HG03439 (cell line): ENCODE measurements around the gene CDON.
"Not testable (repeated sequence)": the region's sequence is repeated elsewhere in the genome, so short reads cannot be mapped to it uniquely, and the experiment has no call there.

Experiments
- ATAC-seq: cut with Tn5 transposase; IDR thresholded peaks from one replicate; pipeline ENCODE4 v1.9.1; 2021; ENCODE audit warnings: mild to moderate bottlenecking, moderate library complexity; ENCODE audit not compliant: unreplicated experiment

The CDON gene

DNA sequence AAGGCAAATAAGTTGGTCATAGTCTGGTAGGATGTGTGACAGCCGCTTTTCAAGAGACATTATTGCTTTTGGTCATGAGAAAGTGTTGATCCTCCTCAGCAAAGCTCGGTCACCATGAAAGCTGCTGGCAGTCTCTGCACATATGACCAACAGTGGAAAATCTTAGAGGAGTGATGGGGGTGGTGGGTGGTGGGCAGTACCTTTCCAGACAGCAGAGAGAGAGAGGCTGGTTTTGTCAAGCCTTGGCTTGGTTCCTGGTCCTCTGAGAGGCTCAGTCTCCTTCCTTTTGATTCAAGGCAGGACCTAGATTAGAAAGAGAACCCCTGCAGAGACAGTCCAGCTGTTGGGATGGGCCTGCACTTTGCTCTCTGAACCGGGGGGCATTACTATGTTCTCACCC lies 136.9 kb downstream of the CDON start:
- ATAC-seq: no peak

DNA sequence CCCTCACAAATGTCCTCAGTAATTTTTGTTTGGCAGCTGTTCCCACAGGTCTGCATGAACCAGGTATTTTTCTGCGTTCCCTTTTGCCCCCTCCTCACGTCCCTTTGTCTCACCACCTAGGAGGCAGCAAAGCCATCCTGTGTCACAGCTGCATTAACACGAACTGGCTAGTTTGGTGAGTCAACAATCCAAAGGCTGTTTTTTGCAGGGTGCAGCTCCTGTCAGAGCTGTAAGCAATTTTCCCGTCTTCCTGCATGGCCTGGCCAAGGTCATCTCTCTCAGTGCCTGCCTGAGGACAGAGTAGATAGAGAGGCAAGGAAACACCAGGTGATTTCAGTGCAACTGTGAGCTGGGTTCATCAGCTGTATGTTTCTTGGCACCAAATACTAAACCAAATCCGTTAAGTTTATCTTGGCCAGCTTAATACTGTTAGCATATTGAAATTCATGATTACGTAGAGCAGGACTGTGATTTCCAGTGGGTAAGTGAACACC lies 137.4 kb downstream of the CDON start:
- ATAC-seq: no peak

DNA sequence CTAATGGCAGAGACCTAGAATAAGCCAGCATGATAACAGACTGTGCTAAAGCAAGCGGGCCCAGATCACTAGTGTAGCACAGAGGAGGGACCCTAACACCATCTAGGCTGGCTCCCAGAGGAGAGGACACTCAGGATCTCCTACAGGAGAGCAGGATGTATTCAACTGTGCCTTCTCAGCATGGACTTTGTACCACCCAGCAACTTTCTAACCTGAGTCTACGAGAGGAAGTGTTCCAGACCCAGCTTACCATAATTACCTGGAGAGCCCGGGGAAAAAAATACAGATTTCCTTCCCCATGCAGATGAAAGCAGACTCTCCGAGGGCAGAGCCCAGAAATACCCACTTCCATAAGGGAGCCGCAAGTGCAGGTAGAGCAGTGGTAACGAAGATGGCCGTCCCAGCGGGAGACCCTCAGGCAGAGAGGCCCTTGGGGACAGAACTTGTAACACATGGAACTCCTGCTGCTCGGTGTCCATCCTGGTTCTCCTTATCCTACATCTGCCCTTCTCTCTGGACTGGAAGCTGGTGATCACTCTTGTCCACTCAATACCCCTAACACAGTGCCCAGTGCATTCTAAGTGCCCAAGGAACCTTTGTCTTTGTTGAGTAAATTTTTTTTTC lies 138.2 kb downstream of the CDON start:
- no peak for ATAC-seq

DNA sequence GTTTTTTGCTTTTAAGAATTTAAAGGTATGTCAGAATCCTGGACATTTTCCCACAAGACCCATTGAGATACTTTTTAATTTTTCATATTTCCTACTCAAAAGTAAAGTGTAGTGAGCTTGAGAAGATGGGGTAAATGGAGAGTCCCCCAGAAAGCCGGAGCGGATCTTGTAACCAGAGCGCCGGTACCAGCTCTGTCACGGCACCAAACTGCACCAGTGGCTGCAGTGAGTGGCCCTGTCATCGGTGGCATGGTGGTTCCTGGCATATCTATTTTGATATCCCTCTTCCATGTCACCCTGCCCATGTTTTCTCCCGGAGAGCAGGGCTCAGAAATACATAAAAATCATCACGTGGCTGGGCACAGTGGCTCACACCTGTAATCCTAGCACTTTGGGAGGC lies 139.0 kb downstream of the CDON start:
- no peak for ATAC-seq

DNA sequence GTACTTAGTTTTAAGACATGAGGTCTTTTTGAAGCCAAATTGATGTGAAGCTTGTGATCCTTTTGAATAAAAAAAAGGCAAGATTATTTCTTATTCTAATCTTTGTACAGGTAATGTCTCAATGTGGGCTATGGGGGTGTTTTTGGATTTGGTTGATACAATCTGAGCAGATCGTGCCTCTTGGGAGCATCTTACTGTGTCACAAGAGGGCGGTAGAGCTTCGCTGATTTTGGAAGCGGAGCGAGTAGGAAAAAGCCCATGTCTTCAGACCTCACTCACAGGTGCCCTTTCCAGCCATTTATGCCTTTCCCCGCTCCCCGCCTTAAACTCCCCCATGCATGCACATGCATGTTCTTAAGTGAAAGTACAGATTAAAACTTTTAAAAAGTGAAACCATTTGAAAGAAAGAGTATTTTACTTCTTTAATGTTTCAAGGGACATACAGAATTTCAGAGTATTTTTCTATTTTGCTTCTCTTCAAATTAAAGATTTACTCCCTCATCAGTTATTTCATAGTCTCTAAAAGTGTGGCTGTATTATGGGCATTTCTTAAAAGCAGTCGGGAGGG lies 139.6 kb downstream of the CDON start:
- ATAC-seq: no peak

DNA sequence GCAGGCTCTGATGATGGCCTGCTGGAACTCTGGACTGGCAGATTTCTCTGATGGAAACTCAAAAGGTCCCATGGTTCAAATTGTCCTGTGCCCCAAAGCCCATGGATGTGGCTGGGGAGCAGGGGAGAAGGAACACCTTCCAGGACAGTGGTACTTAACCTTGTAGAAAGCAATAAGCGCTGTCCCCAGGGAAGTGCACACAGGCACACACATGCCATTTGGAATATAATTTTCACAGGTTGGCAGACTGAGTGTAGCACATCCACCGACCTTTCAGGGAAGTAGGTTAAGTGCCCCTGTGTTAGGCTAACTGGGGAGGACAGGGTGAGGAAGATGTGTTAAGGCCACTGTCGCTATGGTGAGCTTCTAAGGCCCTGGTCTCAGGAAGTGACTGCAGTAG lies 140.5 kb downstream of the CDON start:
- ATAC-seq: no peak

DNA sequence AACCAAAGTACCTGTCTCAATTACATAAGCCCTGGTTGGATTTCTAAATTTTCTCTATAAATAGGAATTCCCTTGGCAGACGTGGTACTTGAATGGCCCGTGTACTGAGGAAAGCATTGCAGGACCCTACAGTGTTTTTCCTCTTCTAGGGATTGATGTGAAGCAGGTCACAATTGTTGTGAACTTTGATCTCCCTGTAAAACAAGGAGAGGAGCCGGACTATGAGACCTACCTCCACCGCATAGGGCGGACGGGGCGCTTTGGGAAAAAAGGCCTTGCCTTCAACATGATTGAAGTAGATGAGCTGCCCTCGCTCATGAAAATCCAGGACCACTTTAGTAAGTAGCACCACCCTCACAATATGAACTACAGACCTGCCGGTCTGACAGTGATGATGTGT lies 141.6 kb downstream of the CDON start:
- ATAC-seq: no peak

DNA sequence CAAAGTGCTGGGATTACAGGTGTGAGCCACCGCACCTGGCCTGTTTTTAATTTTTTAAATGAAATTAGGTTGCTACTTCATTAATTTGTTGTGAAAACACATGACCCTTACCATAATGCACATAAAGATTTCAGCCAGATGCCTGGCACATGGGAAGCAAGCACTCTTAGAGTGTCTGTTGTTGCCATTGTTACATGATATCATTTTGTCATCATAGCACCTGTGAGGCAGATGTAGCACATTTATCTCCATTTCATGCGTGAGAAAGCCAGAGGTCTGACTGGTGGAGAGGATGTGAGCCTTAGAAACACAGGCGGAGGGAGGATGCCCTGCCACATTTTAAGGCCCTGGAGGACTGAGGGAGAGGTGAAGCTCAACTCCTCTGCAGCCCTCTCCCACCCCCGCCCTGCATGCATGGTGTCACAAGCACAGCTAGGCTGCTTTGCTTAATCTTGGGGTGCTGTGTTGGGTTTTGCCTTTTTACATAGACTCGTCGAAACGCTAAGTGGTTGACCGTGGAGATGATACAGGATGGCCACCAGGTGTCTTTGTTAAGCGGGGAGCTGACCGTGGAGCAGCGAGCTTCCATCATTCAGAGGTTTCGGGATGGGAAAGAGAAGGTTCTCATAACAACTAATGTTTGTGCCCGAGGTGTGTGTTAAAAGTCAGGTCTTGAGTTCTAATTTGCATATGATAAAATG lies 144.4 kb downstream of the CDON start:
- no peak for ATAC-seq

DNA sequence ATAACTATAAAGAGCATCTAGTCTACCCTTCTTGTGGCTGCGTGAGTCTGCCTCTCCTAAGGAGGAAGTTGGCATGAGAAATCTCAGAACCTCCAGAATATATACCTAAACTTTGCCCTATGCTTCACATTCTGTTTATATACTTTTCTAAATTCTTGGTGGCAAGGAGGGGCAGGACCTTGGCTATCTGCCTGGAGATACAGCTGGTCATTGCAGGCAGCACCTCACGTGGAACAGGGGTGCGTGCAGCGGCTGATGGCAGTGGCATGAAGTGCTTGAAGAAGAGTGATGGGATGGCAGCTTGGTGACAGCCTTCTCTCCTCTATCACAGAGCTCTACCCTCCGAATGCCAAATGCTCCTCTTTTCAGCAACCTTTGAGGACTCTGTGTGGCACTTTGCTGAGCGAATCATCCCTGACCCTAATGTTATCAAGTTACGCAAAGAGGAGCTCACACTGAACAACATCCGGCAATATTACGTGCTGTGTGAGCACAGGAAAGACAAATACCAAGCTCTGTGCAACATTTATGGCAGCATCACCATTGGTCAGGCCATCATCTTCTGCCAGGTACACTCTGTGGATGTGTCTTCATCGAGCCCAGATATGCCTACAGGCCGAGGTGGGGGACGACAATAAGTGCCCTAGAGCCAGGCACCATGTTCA lies 145.9 kb downstream of the CDON start:
- ATAC-seq: no peak

DNA sequence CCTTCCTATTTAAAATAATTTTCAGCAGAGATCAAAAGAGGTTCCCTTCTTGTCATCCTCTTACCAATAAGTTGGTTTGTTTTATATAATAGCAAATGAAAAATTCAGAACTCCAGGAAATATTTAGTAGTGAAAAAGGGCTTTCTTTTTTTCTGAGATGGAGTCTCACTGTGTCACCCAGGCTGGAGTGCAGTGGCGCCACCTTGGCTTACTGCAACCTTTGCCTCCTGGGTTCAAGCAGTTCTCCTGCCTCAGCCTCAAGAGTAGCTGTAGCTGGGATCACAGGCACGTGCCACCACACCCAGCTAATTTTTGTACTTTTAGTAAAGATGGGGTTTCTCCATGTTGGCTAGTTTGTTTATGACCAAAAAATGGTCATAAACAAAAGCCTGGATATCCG lies 148.1 kb downstream of the CDON start:
- not testable (repeated sequence) for ATAC-seq

DNA sequence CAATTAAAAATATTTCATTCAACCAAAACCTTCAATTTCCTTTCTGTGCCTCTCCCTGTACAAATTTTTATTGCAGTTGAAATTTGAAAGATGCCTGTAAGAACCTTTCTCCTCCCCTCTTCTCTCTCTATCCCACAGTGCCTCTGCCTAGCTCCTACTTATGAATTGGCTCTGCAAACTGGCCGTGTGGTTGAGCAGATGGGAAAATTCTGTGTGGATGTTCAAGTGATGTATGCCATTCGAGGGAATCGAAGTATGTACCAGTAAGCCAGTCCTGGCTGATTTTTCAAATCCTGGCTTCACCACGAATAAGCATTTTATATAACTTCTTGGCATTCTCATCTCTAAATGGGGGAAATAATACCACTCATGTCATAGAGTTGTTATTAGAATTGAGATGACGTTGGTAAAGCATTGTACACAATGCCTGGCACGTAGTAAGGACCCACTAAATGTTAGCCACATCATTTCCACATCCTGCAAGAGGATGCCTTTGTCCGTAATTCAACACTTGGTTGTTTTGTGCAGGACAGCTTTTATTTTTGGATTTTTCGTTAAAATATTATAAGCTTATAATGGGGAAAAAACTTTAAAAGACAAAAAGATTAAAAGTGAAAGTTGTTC lies 152.3 kb downstream of the CDON start:
- no peak for ATAC-seq
